NCI-H748 (cell line): ENCODE results near the gene ZC3H12D.
A peak's percentile ranks its signal among the peaks of the same experiment; 100 is the strongest.
"Not testable (repeated sequence)": the region's sequence is repeated elsewhere in the genome, so short reads cannot be mapped to it uniquely, and the experiment has no call there.

Experiments used
- DNase-seq: peaks from one replicate; lab custom pipeline; 2025; ENCODE audit not compliant: unreplicated experiment; lab: John Stamatoyannopoulos, UW

The ZC3H12D gene

GRCh38 chr6:149483849-149484655 lies 762 bp downstream of the ZC3H12D start:
- DNase-seq, result no peak

- no peak for DNase-seq
Measured at GRCh38 chr6:149483334-149483725, 1.5 kb downstream of the ZC3H12D start.

- no peak for DNase-seq
Measured at GRCh38 chr6:149482545-149483333, 2.1 kb downstream of the ZC3H12D start.

GRCh38 chr6:149480502-149481280 lies 4.1 kb downstream of the ZC3H12D start:
- no peak for DNase-seq

GRCh38 chr6:149478631-149479314 lies 6.0 kb downstream of the ZC3H12D start:
- DNase-seq, result peak; percentile 20

GRCh38 chr6:149477544-149477943 lies 7.3 kb downstream of the ZC3H12D start:
- no peak for DNase-seq

- DNase-seq, result no peak
Measured at GRCh38 chr6:149476789-149477455, 7.9 kb downstream of the ZC3H12D start.

GRCh38 chr6:149474108-149474935 lies 10.5 kb downstream of the ZC3H12D start:
- no peak for DNase-seq

- peak; percentile 81 for DNase-seq
Measured at GRCh38 chr6:149473080-149474052, 11.4 kb downstream of the ZC3H12D start.

GRCh38 chr6:149472241-149472640 lies 12.6 kb downstream of the ZC3H12D start:
- no peak for DNase-seq

- DNase-seq, result no peak
Measured at GRCh38 chr6:149471801-149472200, 13.0 kb downstream of the ZC3H12D start.

- no peak for DNase-seq
Measured at GRCh38 chr6:149470948-149471347, 13.9 kb downstream of the ZC3H12D start.

GRCh38 chr6:149468179-149468578 lies 16.6 kb downstream of the ZC3H12D start:
- no peak for DNase-seq

GRCh38 chr6:149467265-149467664 lies 17.5 kb downstream of the ZC3H12D start:
- no peak for DNase-seq

- DNase-seq, result no peak
Measured at GRCh38 chr6:149464411-149464810, 20.4 kb downstream of the ZC3H12D start.

GRCh38 chr6:149463781-149464180 lies 21.0 kb downstream of the ZC3H12D start:
- DNase-seq, result no peak

- not testable (repeated sequence) for DNase-seq
Measured at GRCh38 chr6:149462712-149463111, 22.1 kb downstream of the ZC3H12D start.

- no peak for DNase-seq
Measured at GRCh38 chr6:149461670-149462069, 23.1 kb downstream of the ZC3H12D start.
